GM21576 (cell line): ENCODE data around the gene PATJ.
"Not testable (repeated sequence)": the region's sequence is repeated elsewhere in the genome, so short reads cannot be mapped to it uniquely, and the experiment has no call there.

Experiments
- ATAC-seq: cut with Tn5 transposase; IDR thresholded peaks from one replicate; pipeline ENCODE4 v1.9.1; 2021; ENCODE audit warnings: mild to moderate bottlenecking, moderate library complexity; ENCODE audit not compliant: unreplicated experiment

PATJ gene

GRCh38 chr1:61941794-61942193 lies 199.5 kb downstream of the PATJ start:
- ATAC-seq: no peak

DNA sequence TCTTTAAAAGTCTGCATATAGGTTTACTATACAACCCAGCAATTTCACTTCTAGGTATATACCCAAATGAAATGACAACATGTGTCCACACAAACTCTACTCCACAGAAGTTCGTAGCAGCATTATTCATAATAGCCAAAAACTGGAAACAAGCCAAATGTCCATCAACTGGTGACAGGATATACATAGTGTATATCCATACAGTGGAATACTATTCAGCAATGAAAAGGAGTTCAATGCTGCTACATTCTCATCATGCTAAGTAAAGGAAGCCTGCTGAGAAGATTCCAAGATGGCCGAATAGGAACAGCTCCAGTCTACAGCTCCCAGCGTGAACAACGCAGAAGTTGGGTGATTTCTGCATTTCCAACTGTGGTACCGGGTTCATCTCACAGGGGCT lies 200.6 kb downstream of the PATJ start:
- ATAC-seq: no peak

- ATAC-seq: not testable (repeated sequence)
Measured at GRCh38 chr1:61948685-61949084, 206.4 kb downstream of the PATJ start.

- ATAC-seq: no peak
Measured at GRCh38 chr1:61950418-61950817, 208.1 kb downstream of the PATJ start.

GRCh38 chr1:61951731-61952580 lies 209.7 kb downstream of the PATJ start:
- ATAC-seq: no peak

DNA sequence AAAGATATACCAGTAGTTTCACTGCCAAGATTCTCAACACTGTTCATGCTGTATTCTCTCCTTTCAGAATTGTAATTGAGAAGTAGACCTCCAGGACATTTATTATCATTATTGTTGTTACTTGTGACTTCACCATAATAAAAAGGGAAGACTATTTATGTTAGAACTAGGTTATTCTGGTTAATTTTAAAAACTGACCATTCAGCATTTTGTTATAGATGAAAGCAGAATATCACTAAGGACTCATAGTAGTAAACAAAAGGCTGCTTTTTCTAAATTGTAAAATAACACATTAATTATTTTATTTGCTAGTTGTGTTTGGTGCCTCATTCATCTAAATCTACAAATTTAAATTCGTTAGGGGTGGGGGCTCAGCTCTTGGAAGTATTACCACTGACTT lies 210.4 kb downstream of the PATJ start:
- no peak for ATAC-seq

DNA sequence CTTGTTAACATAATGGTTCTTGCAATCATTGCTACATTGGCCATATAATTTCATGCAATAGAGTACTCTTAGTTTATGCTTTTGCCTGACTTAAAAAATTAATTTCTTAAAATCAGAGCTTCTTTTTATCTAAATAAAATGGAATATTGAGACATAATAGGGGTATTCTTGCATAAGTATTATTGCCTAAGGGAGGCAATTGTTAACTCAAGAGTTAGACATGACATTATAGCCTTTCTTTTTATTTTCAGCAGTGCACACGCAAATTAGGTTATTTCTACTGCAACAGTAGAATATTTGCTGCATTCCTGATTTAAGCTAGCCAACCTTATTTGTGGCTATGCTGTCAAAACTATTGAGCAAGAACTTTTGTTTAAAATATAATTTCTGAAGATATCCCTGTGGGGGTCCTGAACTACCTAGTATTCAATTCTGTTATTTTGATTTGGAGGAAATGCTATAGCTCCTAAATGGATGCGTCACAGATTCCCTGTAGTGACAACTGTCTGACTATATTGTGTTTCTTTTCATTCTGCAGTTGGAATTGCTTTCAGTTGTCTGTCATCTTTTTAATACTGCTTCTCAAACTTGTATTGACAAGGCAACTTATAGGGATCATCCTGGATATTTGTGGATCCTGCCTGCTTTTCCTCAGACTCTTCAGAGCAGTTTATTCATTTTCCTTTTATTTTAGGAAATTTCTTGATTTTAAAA lies 211.0 kb downstream of the PATJ start:
- ATAC-seq: no peak

DNA sequence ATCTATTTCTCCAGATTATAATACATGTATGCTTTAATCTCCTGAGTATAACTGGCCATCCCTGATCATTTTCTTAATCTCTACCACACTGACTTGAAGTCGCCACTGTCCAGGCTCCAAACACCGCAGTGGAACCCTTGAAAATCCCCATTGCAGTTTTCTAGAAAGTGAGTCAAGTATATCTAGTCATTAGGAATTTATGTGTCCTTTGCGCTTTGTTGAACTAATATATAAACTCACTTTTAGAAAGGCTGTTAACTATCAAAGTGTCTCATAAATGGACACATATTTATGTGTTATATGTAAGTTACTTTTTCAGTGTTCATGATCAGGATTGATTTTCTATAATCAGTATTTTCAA lies 211.5 kb downstream of the PATJ start:
- ATAC-seq: no peak

DNA sequence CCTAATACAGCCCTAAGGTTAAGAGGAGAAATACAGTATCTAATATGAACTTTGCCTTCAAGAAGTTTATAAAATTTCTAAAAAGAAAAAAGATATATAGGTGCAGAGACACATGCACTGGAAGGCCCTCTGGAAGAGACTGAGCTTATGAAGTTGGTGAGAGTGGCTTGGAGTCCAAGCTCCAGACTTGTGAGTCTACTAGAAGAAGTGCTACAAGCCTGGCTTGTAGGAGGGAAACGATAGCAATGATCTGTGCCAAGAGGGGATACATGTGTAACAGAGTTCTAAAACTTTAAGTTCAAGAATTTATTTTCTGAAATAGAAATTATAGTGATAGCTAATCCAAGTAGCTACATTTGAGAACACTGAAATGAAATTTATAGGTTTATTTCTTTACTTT lies 213.0 kb downstream of the PATJ start:
- ATAC-seq: no peak

GRCh38 chr1:61956016-61956645 lies 213.9 kb downstream of the PATJ start:
- no peak for ATAC-seq

- ATAC-seq: no peak
Measured at GRCh38 chr1:61956784-61957183, 214.5 kb downstream of the PATJ start.

GRCh38 chr1:61961009-61961408 lies 218.7 kb downstream of the PATJ start:
- ATAC-seq: no peak

GRCh38 chr1:61962631-61963030 lies 220.4 kb downstream of the PATJ start:
- no peak for ATAC-seq

DNA sequence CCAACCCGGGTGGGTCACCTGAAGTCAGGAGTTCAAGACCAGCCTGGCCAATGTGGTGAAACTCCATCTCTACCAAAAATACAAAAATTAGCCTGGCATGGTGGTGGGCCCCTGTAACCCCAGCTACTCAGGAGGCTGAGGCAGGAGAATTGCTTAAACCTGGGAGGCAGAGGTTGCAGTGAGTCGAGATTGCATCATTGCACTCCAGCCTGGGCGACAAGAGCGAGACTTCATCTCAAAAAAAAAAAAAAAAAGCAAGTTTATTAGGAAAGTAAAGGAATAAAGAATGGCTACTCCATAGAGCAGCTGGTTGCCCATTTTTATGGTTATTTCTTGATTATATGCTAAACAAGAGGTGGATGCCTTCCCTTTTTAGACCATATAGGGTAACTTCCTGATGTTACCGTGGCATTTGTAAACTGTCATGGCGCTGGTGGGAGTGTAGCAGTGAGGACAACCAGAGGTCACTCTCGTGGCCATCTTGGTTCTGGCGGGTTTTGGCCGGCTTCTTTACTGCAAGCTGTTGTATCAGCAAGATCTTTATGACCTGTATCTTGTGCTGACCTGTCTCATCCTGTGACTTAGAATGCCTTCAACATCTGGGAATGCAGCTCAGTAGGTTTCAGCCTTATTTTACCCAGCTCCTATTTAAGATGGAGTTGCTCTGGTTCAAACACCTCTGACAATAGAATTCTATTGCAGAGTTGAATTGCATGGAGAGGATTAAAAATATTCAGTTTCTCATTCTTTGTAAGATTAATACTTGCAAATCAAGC lies 224.4 kb downstream of the PATJ start:
- ATAC-seq: not testable (repeated sequence)

- ATAC-seq: no peak
Measured at GRCh38 chr1:61967750-61968149, 225.5 kb downstream of the PATJ start.

DNA sequence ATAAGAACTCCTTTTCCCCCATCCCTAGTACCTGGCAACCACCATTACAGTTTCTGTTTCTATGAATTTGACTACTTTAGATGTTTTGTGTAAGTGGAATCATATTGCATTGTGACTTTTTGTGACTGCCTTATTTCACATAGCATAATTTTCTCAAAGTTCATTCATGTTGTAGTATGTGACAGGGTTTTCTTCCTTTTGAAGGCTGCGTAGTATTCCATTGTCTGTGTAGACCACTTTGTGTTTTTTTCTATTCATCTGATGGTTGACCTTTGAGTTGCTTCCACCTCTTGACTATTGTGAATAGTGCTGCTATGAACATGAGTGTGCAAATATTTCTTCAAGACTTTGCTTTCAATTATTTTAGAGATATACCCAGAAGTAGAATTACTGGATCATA lies 226.6 kb downstream of the PATJ start:
- ATAC-seq: no peak

GRCh38 chr1:61973100-61973837 lies 231.0 kb downstream of the PATJ start:
- ATAC-seq: no peak

DNA sequence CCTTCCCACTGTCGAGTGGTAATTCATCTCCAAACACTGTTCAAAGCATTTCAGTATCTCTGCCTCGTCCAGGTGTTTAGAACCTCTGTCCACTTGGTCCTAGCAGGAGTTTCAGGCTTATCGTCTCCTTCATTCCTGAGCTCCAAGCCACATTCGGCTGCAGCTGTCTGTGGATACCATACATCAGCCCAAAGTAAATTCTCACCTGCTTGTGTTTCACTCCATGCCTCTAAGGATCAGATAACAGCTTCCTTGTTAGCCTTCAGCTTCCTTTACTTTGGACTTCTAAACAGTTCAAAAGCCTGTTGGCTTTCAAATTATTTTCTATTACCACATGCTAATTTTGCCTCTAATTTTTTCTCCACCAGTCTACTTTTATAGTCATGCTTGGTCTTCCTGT lies 233.4 kb downstream of the PATJ start:
- no peak for ATAC-seq

GRCh38 chr1:61976566-61976965 lies 234.3 kb downstream of the PATJ start:
- no peak for ATAC-seq

GRCh38 chr1:61978796-61979195 lies 236.5 kb downstream of the PATJ start:
- ATAC-seq: no peak
